ENCODE measurements around the gene MDM2. TPM values are rescaled to one million over a fixed set of nuclear protein-coding genes. Genes with fewer than 3 reads are reported as not detected.
A peak's percentile ranks its signal among the peaks of the same experiment; 100 is the strongest.
"Not testable (repeated sequence)": the region's sequence is repeated elsewhere in the genome, so short reads cannot be mapped to it uniquely, and the experiment has no call there.

The MDM2 gene
- total and polyA plus RNA-seq, 10 donors, result 41.5 to 248 (median 111) TPM

GRCh38 chr12:68856510-68856909 lies 48.5 kb downstream of the MDM2 start:
- Histone ChIP-seq H3K9me3 (no peaks in the 10 kb centered on the region), H3K4me3 (no peak overlapping the region), H3K27ac (no peak overlapping the region), H3K4me1 (no peaks in the 10 kb centered on the region), H3K36me3 (peaks cover 0 to 40% (median 3%) of the 10 kb centered on the region in 6 donors), H3K27me3 (replicated peaks in 1 of 7) (no peaks in the 10 kb centered on the region)
- TF ChIP-seq POLR2A (IDR thresholded peaks at IDR 0.05) (no peak), POLR2AphosphoS5 (IDR thresholded peaks at IDR 0.05) (no peak)
- TF ChIP-seq, protein P1, sequence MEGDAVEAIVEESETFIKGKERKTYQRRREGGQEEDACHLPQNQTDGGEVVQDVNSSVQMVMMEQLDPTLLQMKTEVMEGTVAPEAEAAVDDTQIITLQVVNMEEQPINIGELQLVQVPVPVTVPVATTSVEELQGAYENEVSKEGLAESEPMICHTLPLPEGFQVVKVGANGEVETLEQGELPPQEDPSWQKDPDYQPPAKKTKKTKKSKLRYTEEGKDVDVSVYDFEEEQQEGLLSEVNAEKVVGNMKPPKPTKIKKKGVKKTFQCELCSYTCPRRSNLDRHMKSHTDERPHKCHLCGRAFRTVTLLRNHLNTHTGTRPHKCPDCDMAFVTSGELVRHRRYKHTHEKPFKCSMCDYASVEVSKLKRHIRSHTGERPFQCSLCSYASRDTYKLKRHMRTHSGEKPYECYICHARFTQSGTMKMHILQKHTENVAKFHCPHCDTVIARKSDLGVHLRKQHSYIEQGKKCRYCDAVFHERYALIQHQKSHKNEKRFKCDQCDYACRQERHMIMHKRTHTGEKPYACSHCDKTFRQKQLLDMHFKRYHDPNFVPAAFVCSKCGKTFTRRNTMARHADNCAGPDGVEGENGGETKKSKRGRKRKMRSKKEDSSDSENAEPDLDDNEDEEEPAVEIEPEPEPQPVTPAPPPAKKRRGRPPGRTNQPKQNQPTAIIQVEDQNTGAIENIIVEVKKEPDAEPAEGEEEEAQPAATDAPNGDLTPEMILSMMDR (IDR thresholded peaks at IDR 0.05 in 8 of 11, conservative IDR thresholded peaks at IDR 0.05 in 3 of 11), result no peak
- WGBS, 5 donors, result 86 to 95% (median 86%) methylated on average over 3 of the region's 3 CpGs
- no peak for DNase-seq
- intact Hi-C loops (cut with DNase I; ENCODE audit: low total_unique reads), result no loop called here

DNA sequence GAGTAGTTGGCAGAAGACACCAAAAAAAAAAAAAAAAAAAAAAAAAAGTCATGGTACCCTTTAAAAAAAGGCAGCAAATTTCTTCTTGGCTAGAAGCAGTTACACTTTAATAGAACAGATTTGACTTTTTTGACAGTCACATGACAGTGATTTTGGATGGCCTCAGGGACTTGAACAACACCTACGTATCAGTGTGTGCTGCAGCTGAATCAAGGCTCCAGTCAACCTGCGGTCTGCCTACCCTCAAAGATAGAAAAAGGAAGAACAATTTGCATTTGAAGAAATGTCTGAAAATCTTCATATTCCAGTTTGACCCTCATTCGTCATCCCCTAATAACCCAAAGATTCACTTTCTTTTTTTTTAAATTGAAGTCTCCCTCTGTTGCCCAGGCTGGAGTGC lies 53.9 kb downstream of the MDM2 start:
- DNase-seq, result no peak
- TF ChIP-seq, protein P1 (IDR thresholded peaks at IDR 0.05 in 8 of 11, conservative IDR thresholded peaks at IDR 0.05 in 3 of 11), result no peak
- no peak for TF ChIP-seq POLR2AphosphoS5 (IDR thresholded peaks at IDR 0.05)
- no peak for TF ChIP-seq POLR2A (IDR thresholded peaks at IDR 0.05)
- WGBS, 5 donors, result 70 to 86% (median 77%) methylated on average over 3 of the region's 3 CpGs
- H3K4me3 ChIP-seq, result no peak overlapping the region
- intact Hi-C loops (cut with DNase I; ENCODE audit: low total_unique reads), result loop anchor here (10.0 kb wide), 2 partner anchors 213 to 293 kb away; no protein-coding TSS in a partner anchor
- H3K9me3 ChIP-seq, result no peaks in the 10 kb centered on the region
- H3K36me3 ChIP-seq, result peaks cover 0 to 44% (median 3%) of the 10 kb centered on the region in 6 donors
- no peaks in the 10 kb centered on the region for H3K27me3 ChIP-seq (replicated peaks in 1 of 7)
- peaks cover 0 to 9% (median 3%) of the 10 kb centered on the region in 6 donors for H3K4me1 ChIP-seq
- no peak overlapping the region for H3K27ac ChIP-seq

DNA sequence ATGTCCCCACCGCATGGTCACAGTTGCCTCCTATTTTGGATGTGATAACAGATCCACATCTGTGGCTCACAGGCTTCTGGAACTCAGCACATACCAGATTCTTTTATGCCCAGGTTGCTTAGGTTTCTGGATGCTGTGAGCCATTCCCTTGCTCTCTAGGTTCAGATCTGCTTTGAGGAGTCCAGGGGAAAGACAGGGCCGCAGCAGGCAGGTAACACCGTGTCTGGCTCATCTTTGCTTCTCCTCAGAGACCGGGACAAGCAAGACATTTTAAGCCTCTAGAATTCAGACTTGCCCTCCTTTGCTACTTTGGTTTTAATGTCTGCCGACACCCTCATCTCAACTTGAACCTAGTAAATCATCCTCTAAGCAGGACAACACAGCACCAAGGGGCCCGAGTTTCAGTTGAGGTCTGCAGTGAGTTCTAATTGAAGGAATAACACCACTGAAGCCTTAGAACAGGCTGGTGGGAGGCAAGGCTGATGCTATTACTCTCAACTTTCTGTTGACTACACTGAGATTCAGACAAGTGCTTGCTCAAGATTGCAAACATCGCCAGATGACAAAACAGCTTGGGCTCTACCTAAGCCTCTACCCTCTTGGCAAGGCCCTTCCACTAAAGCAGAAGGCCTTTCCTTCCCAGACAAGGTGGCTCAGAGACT lies 55.3 kb downstream of the MDM2 start:
- DNase-seq, result no peak
- no peaks in the 10 kb centered on the region for H3K27me3 ChIP-seq (replicated peaks in 1 of 7)
- WGBS, 5 donors, result 77 to 91% (median 81%) methylated on average over 7 of the region's 7 CpGs
- H3K9me3 ChIP-seq, result no peaks in the 10 kb centered on the region
- TF ChIP-seq POLR2A (IDR thresholded peaks at IDR 0.05), result no peak
- TF ChIP-seq, protein P1 (IDR thresholded peaks at IDR 0.05 in 8 of 11, conservative IDR thresholded peaks at IDR 0.05 in 3 of 11), result no peak
- no peak for TF ChIP-seq POLR2AphosphoS5 (IDR thresholded peaks at IDR 0.05)
- no peak overlapping the region for H3K27ac ChIP-seq
- peaks cover 0 to 44% (median 2%) of the 10 kb centered on the region in 6 donors for H3K36me3 ChIP-seq
- no peak overlapping the region for H3K4me3 ChIP-seq
- H3K4me1 ChIP-seq, result peaks cover 0 to 9% (median 3%) of the 10 kb centered on the region in 6 donors
- intact Hi-C loops (cut with DNase I; ENCODE audit: low total_unique reads), result loop anchor here (10.0 kb wide), 2 partner anchors 212 to 292 kb away; no protein-coding TSS in a partner anchor

DNA sequence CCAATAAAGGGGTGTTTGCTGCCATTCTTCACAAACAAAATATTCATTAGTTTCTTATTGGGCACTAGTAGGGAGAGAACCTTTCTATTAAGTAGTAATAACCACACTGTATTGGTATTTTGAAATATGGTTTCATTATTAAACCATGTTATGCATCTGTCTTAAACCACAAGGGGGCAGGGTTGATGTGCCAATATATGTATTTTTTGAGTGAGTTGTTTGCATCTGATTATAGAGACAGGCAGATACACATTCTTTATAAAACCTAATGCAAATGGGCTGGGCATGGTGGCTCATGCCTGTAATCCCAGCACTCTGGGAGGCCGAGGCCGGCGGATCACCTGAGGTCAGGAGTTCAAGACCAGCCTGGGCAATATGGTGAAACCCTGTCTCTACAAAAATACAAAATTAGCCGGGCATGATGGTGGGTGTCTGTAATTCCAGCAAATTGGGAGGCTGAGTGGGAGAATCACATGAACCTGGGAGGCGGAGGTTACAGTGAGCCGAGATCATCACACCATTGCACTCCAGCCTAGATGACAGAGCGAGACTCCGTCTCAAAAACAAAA lies 56.0 kb downstream of the MDM2 start:
- H3K27me3 ChIP-seq (replicated peaks in 1 of 7); DNase-seq; H3K9me3 ChIP-seq; H3K4me1 ChIP-seq; H3K4me3 ChIP-seq; H3K27ac ChIP-seq: not testable (repeated sequence)
- intact Hi-C loops (cut with DNase I; ENCODE audit: low total_unique reads), result loop anchor here (10.0 kb wide), 2 partner anchors 211 to 291 kb away; no protein-coding TSS in a partner anchor
- H3K36me3 ChIP-seq, result peaks cover 0 to 46% (median 0%) of the 10 kb centered on the region in 6 donors
- WGBS, 5 donors, result 66 to 84% (median 79%) methylated on average over 8 of the region's 8 CpGs
- TF ChIP-seq, protein P1 (IDR thresholded peaks at IDR 0.05 in 8 of 11, conservative IDR thresholded peaks at IDR 0.05 in 3 of 11), result peak in 10 of 11 experiments; percentile 14 to 71 (median 60)

All from spleen (tissue), 11 donors.